HepG2 (cell line): ENCODE measurements around the gene TADA2A. TPM values are rescaled to one million over a fixed set of nuclear protein-coding genes. Genes with fewer than 3 reads are reported as not detected.

Experiments
- CAMTA2 ChIP-seq: sonication (generic); formaldehyde crosslinking; IDR thresholded peaks from 2 replicates; pipeline ENCODE4 v1.4.0; 2020; ENCODE audit warnings: mild to moderate bottlenecking, missing genetic modification reagents, borderline replicate concordance
- FOXA3 ChIP-seq: IDR thresholded peaks from 2 replicates; pipeline ENCODE4 v1.6.1; 2016; ENCODE audit warnings: missing genetic modification reagents, missing compliant biosample characterization
- FOXK1 ChIP-seq: sonication (generic); formaldehyde crosslinking; IDR thresholded peaks from 2 replicates; pipeline ENCODE4 v1.4.0; 2020; ENCODE audit warnings: low read depth, missing genetic modification reagents, borderline replicate concordance
- GABPA ChIP-seq, 2 experiments: IDR thresholded peaks; 2 replicates each; pipeline ENCODE4 v1.6.1; 2011 to 2016; ENCODE audit warnings: low read depth in 2 of 2, low read length in 1 of 2, missing biosample characterization in 1 of 2, missing genetic modification characterization in 1 of 2
- PBX2 ChIP-seq: IDR thresholded peaks from 2 replicates; pipeline ENCODE4 v1.6.1; 2016; ENCODE audit warnings: control low read depth
- SSRP1 ChIP-seq: IDR thresholded peaks from 2 replicates; pipeline ENCODE4 v1.6.1; 2016; ENCODE audit warnings: control low read depth
- TOPORS ChIP-seq: sonication (generic); formaldehyde crosslinking; IDR thresholded peaks from 2 replicates; pipeline ENCODE4 v1.8.0; 2023; ENCODE audit warnings: mild to moderate bottlenecking, missing genetic modification reagents
- ZHX1 ChIP-seq: sonication (generic); formaldehyde crosslinking; IDR thresholded peaks from 2 replicates; pipeline ENCODE4 v1.8.1; 2022; ENCODE audit warnings: low read depth, mild to moderate bottlenecking, missing genetic modification reagents
- ZNF142 ChIP-seq: sonication (generic); formaldehyde crosslinking; IDR thresholded peaks from 2 replicates; pipeline ENCODE4 v1.4.0; 2020; ENCODE audit warnings: missing genetic modification reagents
- ZNF3 ChIP-seq: IDR thresholded peaks from 2 replicates; pipeline ENCODE4 v1.7.0; 2017; ENCODE audit warnings: inconsistent platforms
- ZNF703 ChIP-seq: sonication (generic); formaldehyde crosslinking; IDR thresholded peaks from 2 replicates; pipeline ENCODE4 v1.5.1; 2020; ENCODE audit warnings: missing genetic modification reagents, mild to moderate bottlenecking, moderate library complexity, borderline replicate concordance
- polyA plus RNA-seq, 8 experiments: library from polyadenylated mRNA; depleted of rRNA in 3 of 8; stranded (reverse) in 7 of 8; unstranded in 1 of 8; fragments of >200 nt; fragmentation: Illumina TruSeq in 4 of 8; extraction: Trizol in 4 of 8; gene quantifications; 2 replicates each; pipeline versions ENCODE4 v1.2.1 to v1.2.3, GENCODE V29; 2011 to 2016; ENCODE audit warnings: low read depth in 4 of 8, missing spikeins in 1 of 8, mixed read lengths in 1 of 8; ENCODE audit not compliant: insufficient read depth in 1 of 8
- total RNA-seq, 5 experiments: library from RNA; depleted of rRNA; stranded (reverse); fragments of >200 nt; fragmentation: Illumina TruSeq; extraction: Trizol; gene quantifications; 2 replicates each; pipeline ENCODE4 v1.2.3, GENCODE V29; 2016; ENCODE audit warnings: low read depth in 1 of 5

Gene TADA2A
- total and polyA plus RNA-seq, 2 of the 13 experiments (the other 11 are each of a cell fraction or from before 2014, with no cell fraction given) = 8.0 to 14.0 TPM

DNA sequence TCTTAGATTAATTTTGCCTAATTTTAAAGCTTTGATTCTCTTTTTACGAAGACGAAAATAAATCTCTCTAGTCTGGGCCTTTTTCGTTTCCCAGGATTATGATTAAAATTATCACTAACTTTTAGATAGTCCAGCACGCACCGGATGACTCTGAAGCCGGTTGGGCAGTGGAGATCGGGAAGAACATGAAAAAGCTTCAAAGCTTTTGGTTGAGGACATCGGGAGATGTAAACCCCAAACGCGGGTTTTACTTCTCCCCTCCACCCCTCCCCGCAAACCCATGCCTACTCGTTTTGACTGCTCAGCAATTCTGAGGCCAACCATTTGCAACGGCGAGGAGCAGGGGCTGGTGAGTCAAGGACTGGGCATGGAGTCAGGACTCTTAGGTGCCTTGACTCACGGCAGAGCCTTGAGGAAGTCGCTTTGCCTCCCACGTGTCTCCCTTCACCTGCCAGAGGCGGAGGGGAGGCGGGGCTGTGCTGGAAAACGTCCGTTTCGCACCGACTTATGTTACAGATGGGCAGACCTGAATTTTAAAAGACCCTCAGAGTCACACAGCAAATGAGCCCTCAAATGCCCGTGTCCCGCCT, 82.0 kb downstream of the TADA2A start (continued):
- no peak for TF ChIP-seq ZHX1 (CRISPR knock-in tag)
- no peak for TF ChIP-seq CAMTA2 (CRISPR knock-in tag)
- no peak for TF ChIP-seq TOPORS (CRISPR knock-in tag)
- no peak for TF ChIP-seq ZNF703 (CRISPR knock-in tag)
- TF ChIP-seq GABPA (IDR thresholded peaks at IDR 0.05; ENCODE audit: low read depth, low read length) = no peak
- no peak; the same call in 1 of the 2 replicates for TF ChIP-seq GABPA (CRISPR knock-in tag; IDR thresholded peaks at IDR 0.05; ENCODE audit: low read depth)
- no peak for TF ChIP-seq ZNF3
- no peak for TF ChIP-seq PBX2 (CRISPR knock-in tag)
- TF ChIP-seq FOXK1 (CRISPR knock-in tag) = no peak
- TF ChIP-seq FOXA3 (CRISPR knock-in tag) = no peak
- no peak for TF ChIP-seq SSRP1 (CRISPR knock-in tag)
- peak; percentile 25; the same call in 1 of the 2 replicates for TF ChIP-seq ZNF142 (CRISPR knock-in tag)
